GM20000 (cell line): Measurements from ENCODE around the gene REEP3.
A peak's percentile ranks its signal among the peaks of the same experiment; 100 is the strongest.

ENCODE experiments used
- DNase-seq: peaks from one replicate; pipeline ENCODE4 v3.0.0; 2012; ENCODE audit warnings: low spot score
- CTCF ChIP-seq: IDR thresholded peaks from 2 replicates; pipeline ENCODE4 v1.5.1; 2012; ENCODE audit warnings: mild to moderate bottlenecking, control low read depth; ENCODE audit errors: extremely low read depth, missing control alignments

REEP3 gene

GRCh38 chr10:63515002-63515763 lies 6.0 kb upstream of the REEP3 start:
- no peak for DNase-seq
- no peak for TF ChIP-seq CTCF

GRCh38 chr10:63516207-63516606 lies 5.0 kb upstream of the REEP3 start:
- DNase-seq = no peak
- no peak for TF ChIP-seq CTCF

GRCh38 chr10:63518690-63519288 lies 2.4 kb upstream of the REEP3 start:
- TF ChIP-seq CTCF = no peak
- DNase-seq = no peak

GRCh38 chr10:63521416-63522276 lies 445 bp downstream of the REEP3 start:
- no peak for TF ChIP-seq CTCF
- DNase-seq = peak; percentile 88

DNA sequence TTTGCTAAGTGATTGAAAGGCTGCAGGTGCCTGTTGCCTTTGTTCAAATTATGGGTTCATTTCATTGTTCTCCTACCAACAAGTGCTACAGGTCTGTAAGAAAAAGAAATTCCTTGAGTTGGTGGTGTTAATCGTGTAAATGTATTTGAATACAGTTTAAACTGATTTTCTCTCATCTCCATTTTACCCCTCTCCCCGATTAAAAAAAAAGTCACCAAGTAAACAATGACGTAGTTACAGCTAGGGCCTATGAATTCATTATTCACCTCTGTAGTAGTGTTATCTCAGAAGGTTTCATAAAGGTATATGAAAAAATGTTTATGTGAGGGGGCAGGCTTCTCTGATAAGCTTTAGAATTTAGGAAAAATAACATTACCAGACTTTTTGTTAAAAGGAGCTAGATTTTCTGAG lies 1.1 kb downstream of the REEP3 start:
- TF ChIP-seq CTCF = no peak
- peak; percentile 50 for DNase-seq

- no peak for TF ChIP-seq CTCF
- DNase-seq = no peak
Observed at GRCh38 chr10:63522995-63523394, 1.8 kb downstream of the REEP3 start.

DNA sequence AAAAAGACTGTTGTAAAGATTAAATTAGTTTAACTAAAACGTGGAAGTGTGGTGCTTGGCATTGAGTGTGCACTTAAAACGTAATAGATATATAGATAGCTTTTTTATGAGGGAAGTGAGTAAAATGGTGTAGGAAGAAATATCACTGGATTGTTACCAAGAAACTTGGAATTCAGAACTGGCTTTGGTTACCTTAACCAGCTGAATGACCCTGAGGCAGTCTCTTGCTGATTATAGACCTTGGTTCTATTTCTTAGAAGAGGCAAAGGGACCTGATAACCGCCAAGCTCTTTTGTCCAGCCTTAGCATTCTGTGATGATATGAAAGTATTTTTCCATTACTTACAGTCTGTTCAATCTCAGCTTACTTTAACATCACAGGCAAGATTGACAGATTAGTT lies 3.8 kb downstream of the REEP3 start:
- no peak for TF ChIP-seq CTCF
- no peak for DNase-seq
